Mesodermal cell (in vitro differentiated cells): ENCODE results near the gene TAF3.

ENCODE experiments used
- H3K27ac ChIP-seq: 2 replicates; pipeline ENCODE4 v1.7.0; 2013; ENCODE audit warnings: mild to moderate bottlenecking, low read depth, low read length, moderate library complexity; ENCODE audit not compliant: severe bottlenecking
- H3K36me3 ChIP-seq: 2 replicates; pipeline ENCODE4 v1.7.1; 2013; ENCODE audit warnings: mild to moderate bottlenecking, low read length, moderate library complexity; ENCODE audit not compliant: control insufficient read depth, insufficient read depth
- H3K4me1 ChIP-seq: one replicate; pipeline ENCODE4 v1.7.1; 2013; ENCODE audit warnings: mild to moderate bottlenecking, low read length; ENCODE audit not compliant: insufficient read depth, control insufficient read depth, poor library complexity, severe bottlenecking
- H3K4me3 ChIP-seq: 2 replicates; pipeline ENCODE4 v1.7.0; 2013; ENCODE audit warnings: low read length, control low read depth, mild to moderate bottlenecking; ENCODE audit not compliant: insufficient read depth, poor library complexity, severe bottlenecking; ENCODE audit errors: extremely low read depth
- H3K9me3 ChIP-seq: 2 replicates; pipeline ENCODE4 v1.7.1; 2013; ENCODE audit warnings: mild to moderate bottlenecking, low read length, moderate library complexity; ENCODE audit not compliant: control insufficient read depth
- WGBS, 2 experiments: methylation state at CpG; one replicate each; pipeline ENCODE4 v1.1.5; 2013; ENCODE audit warnings: missing lambda C conversion rate in 2 of 2; ENCODE audit not compliant: insufficient coverage in 2 of 2; 5-methylcytosine and 5-hydroxymethylcytosine counted together

Gene TAF3

GRCh38 chr10:7853226-7853842, 35.0 kb downstream of the TAF3 start:
- H3K27ac ChIP-seq: no peak overlapping the region
- no peaks in the 10 kb centered on the region for H3K9me3 ChIP-seq
- 90% methylated on average over 2 of the region's 4 CpGs; no CpG with 5 or more reads in 1 of the 2 experiments for WGBS, 2 experiments
- H3K36me3 ChIP-seq: peaks cover 5% of the 10 kb centered on the region
- no peak overlapping the region for H3K4me3 ChIP-seq
- H3K4me1 ChIP-seq: peaks cover 45% of the 10 kb centered on the region

- Histone ChIP-seq H3K4me1 (peaks cover 45% of the 10 kb centered on the region), H3K27ac (peak overlapping the region; percentile 97), H3K9me3 (no peaks in the 10 kb centered on the region), H3K36me3 (peaks cover 5% of the 10 kb centered on the region), H3K4me3 (no peak overlapping the region)
- 80% methylated on average over 1 of the region's 3 CpGs; no CpG with 5 or more reads in 1 of the 2 experiments for WGBS, 2 experiments
These were observed 35.6 kb downstream of the TAF3 start for GRCh38 chr10:7853890-7854289.

GRCh38 chr10:7855205-7855604, 36.9 kb downstream of the TAF3 start:
- WGBS, 2 experiments: 33 to 35% methylated on average over 3 to 4 of the region's 4 CpGs
- Histone ChIP-seq H3K36me3 (peaks cover 10% of the 10 kb centered on the region), H3K4me1 (peaks cover 45% of the 10 kb centered on the region), H3K27ac (peak overlapping the region; percentile 97), H3K9me3 (peaks cover 8% of the 10 kb centered on the region), H3K4me3 (no peak overlapping the region)

GRCh38 chr10:7856678-7857077, 38.4 kb downstream of the TAF3 start:
- H3K4me1 ChIP-seq: peaks cover 41% of the 10 kb centered on the region
- no peak overlapping the region for H3K27ac ChIP-seq
- WGBS, 2 experiments: no CpG with 5 or more reads among the region's 4 CpGs
- peaks cover 9% of the 10 kb centered on the region for H3K36me3 ChIP-seq
- peaks cover 19% of the 10 kb centered on the region for H3K9me3 ChIP-seq
- H3K4me3 ChIP-seq: no peak overlapping the region

GRCh38 chr10:7857262-7857661, 39.0 kb downstream of the TAF3 start:
- 93 to 100% methylated on average over 2 of the region's 4 CpGs for WGBS, 2 experiments
- Histone ChIP-seq H3K4me1 (peaks cover 41% of the 10 kb centered on the region), H3K9me3 (peaks cover 25% of the 10 kb centered on the region), H3K4me3 (no peak overlapping the region), H3K27ac (no peak overlapping the region), H3K36me3 (peaks cover 5% of the 10 kb centered on the region)

- WGBS, 2 experiments: 100% methylated on average over 1 of the region's 4 CpGs; no CpG with 5 or more reads in 1 of the 2 experiments
- peaks cover 41% of the 10 kb centered on the region for H3K9me3 ChIP-seq
- H3K36me3 ChIP-seq: peaks cover 11% of the 10 kb centered on the region
- H3K4me1 ChIP-seq: peaks cover 9% of the 10 kb centered on the region
- no peak overlapping the region for H3K4me3 ChIP-seq
- H3K27ac ChIP-seq: no peak overlapping the region
These were observed 43.3 kb downstream of the TAF3 start for GRCh38 chr10:7861509-7862120.

- Histone ChIP-seq H3K9me3 (peaks cover 41% of the 10 kb centered on the region), H3K27ac (no peak overlapping the region), H3K4me3 (no peak overlapping the region), H3K4me1 (peaks cover 9% of the 10 kb centered on the region), H3K36me3 (peaks cover 11% of the 10 kb centered on the region)
These were observed 43.8 kb downstream of the TAF3 start for GRCh38 chr10:7862121-7862514.

- H3K9me3 ChIP-seq: peaks cover 27% of the 10 kb centered on the region
- H3K4me1 ChIP-seq: peaks cover 6% of the 10 kb centered on the region
- peaks cover 5% of the 10 kb centered on the region for H3K36me3 ChIP-seq
- H3K27ac ChIP-seq: peak overlapping the region; percentile 63
- H3K4me3 ChIP-seq: no peak overlapping the region
- WGBS, 2 experiments: 75 to 93% methylated on average over 5 to 6 of the region's 7 CpGs
These were observed 47.9 kb downstream of the TAF3 start for GRCh38 chr10:7866176-7866575.

GRCh38 chr10:7872041-7872442, 53.7 kb downstream of the TAF3 start:
- Histone ChIP-seq H3K36me3 (no peaks in the 10 kb centered on the region), H3K9me3 (no peaks in the 10 kb centered on the region), H3K4me1 (peaks cover 7% of the 10 kb centered on the region), H3K27ac (no peak overlapping the region), H3K4me3 (no peak overlapping the region)
- WGBS, 2 experiments: 33% methylated on average over 1 of the region's 5 CpGs; no CpG with 5 or more reads in 1 of the 2 experiments

- 100% methylated on average over 1 of the region's 2 CpGs; no CpG with 5 or more reads in 1 of the 2 experiments for WGBS, 2 experiments
- H3K36me3 ChIP-seq: no peaks in the 10 kb centered on the region
- H3K27ac ChIP-seq: no peak overlapping the region
- H3K4me1 ChIP-seq: peaks cover 7% of the 10 kb centered on the region
- no peaks in the 10 kb centered on the region for H3K9me3 ChIP-seq
- no peak overlapping the region for H3K4me3 ChIP-seq
These were observed 56.6 kb downstream of the TAF3 start for GRCh38 chr10:7874864-7875263.

GRCh38 chr10:7876541-7877127, 58.3 kb downstream of the TAF3 start:
- WGBS, 2 experiments: no CpG with 5 or more reads among the region's 4 CpGs
- no peaks in the 10 kb centered on the region for H3K9me3 ChIP-seq
- H3K36me3 ChIP-seq: no peaks in the 10 kb centered on the region
- peaks cover 7% of the 10 kb centered on the region for H3K4me1 ChIP-seq
- H3K27ac ChIP-seq: no peak overlapping the region
- no peak overlapping the region for H3K4me3 ChIP-seq
